Neural progenitor cell (in vitro differentiated cells): Measurements from ENCODE around the gene C14orf132.

Source experiments
- EZH2phosphoT487 ChIP-seq: fragments of 200-600 bp; sonication (generic); IDR thresholded peaks from 2 replicates; pipeline ENCODE4 v1.6.1; 2017; ENCODE audit warnings: antibody characterized with exemption
- TF ChIP-seq, protein P1 (sequence below): fragments of 200-600 bp; sonication (generic); IDR thresholded peaks from 2 replicates; pipeline ENCODE4 v1.5.1; 2017; ENCODE audit warnings: antibody characterized with exemption, mild to moderate bottlenecking

DNA sequence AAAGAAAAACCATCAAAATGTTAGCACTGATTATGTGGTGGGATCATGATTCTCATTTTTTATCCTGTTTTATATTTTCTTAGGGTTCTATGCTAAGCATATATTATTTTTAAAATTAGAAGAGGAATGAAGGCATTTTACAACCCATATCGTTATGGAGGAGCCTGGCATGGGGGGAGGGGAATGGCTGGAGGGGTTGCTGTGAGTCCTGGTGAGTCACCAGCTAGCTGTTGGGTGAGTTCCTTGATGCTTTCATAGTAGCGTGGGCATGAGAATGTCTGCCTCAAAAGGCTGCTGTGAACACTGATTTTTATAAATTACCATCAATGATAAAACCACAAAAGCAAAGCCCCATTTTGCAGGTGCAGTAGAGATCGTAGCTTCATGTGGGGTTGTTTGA is 46.9 kb downstream of the C14orf132 start:
- TF ChIP-seq, protein P1, sequence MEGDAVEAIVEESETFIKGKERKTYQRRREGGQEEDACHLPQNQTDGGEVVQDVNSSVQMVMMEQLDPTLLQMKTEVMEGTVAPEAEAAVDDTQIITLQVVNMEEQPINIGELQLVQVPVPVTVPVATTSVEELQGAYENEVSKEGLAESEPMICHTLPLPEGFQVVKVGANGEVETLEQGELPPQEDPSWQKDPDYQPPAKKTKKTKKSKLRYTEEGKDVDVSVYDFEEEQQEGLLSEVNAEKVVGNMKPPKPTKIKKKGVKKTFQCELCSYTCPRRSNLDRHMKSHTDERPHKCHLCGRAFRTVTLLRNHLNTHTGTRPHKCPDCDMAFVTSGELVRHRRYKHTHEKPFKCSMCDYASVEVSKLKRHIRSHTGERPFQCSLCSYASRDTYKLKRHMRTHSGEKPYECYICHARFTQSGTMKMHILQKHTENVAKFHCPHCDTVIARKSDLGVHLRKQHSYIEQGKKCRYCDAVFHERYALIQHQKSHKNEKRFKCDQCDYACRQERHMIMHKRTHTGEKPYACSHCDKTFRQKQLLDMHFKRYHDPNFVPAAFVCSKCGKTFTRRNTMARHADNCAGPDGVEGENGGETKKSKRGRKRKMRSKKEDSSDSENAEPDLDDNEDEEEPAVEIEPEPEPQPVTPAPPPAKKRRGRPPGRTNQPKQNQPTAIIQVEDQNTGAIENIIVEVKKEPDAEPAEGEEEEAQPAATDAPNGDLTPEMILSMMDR, result no peak
- TF ChIP-seq EZH2phosphoT487, result no peak
